Stimulated activated CD8-positive, alpha-beta memory T cell treated with anti-CD3 and anti-CD28 coated beads, Interleukin-12 subunit alpha, Interleukin-12 subunit beta, amount 100 ng/mL, for 1 hour (primary cell): ENCODE data around the gene ANKRD13B.

Experiments used
- DNase-seq: peaks from one replicate; pipeline ENCODE4 v3.0.0-alpha.2; 2020; ENCODE audit warnings: low read depth

The ANKRD13B gene

GRCh38 chr17:29568331-29569244 is 24.3 kb upstream of the ANKRD13B start, which contains the start of gene TP53I13:
TSS of gene TP53I13 (plus strand) at chr17:29568701. CDS start at chr17:29568759, 58 bp downstream.
- DNase-seq: peak; percentile 88

GRCh38 chr17:29569245-29569950 is 23.5 kb upstream of the ANKRD13B start:
- no peak for DNase-seq

- no peak for DNase-seq
Measured at GRCh38 chr17:29570521-29570920, 22.4 kb upstream of the ANKRD13B start.

DNA sequence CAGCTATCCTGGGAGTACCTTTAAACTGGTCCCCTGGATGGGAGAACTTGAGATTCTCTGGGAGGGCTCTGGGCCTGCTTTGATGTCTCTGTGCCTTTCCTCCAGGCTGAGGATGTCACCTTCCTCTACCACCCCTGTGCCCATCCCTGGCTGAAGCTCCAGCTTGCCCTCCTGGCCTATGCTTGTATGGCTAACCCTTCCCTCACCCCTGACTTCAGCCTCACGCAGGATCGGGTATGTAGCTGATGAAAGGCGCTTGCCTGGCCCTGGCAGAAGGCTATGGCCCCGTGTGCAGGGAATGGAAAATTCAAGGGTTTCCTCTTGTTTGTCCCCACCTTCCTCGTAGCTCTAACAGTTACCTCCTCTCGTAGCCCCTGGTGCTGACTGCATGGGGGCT is 21.4 kb upstream of the ANKRD13B start:
- DNase-seq: no peak

- DNase-seq: no peak
Measured at GRCh38 chr17:29571883-29572681, 20.9 kb upstream of the ANKRD13B start.

DNA sequence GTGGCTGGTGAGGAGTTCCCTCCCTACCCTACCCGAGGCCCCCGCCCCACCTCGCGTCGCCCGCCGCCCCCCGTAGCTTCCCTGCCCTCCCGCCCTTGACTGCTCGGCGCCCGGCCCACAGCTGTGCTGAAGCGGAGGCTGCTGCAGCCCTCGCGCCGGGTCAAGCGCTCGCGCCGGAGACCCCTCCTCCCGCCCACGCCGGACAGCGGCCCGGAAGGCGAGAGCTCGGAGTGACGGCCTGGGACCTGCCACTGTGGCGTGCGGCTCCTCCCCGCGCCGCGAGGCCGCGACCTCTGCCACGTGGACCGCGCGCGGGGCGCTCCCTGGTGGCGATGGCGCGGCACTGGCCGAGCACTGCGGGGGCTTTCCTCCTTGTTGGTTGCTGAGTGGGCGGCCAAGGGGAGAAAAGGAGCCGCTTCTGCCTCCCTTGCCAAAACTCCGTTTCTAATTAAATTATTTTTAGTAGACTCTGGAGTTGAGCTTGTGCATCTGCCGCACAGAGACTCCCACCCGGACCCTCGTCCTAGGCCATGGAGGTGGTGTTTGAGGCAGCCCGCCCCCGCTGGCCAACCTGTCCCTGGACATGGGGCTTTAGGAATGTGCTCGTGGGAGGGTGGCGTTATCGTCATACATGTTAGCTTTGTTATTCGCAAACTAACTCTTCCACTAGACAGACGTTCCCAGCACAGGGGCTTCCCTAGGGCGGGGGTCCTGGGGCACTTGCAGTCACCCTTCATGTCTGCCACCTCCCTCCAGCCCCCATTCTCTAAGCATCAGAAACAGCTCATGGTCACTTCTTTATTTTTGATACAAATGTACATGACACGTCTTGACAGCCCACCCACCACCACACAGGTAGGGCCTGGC is 20.0 kb upstream of the ANKRD13B start:
- DNase-seq: peak; percentile 30

DNA sequence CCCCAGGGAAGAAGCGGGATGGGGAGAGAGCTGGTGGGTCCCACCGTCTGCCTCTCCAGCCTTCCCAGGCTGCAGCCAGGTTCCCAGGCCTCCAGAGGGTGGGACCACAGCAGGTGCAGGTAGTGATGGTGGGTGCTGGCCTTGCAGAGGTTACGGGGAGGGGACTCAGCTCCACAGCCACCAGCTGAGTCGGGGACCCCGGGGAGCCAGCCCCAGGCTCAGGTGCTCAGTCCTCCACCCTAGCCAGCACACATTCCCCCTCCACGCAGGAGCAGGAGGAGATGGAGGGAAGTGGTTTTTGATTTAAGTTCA is 19.4 kb upstream of the ANKRD13B start:
- no peak for DNase-seq

DNA sequence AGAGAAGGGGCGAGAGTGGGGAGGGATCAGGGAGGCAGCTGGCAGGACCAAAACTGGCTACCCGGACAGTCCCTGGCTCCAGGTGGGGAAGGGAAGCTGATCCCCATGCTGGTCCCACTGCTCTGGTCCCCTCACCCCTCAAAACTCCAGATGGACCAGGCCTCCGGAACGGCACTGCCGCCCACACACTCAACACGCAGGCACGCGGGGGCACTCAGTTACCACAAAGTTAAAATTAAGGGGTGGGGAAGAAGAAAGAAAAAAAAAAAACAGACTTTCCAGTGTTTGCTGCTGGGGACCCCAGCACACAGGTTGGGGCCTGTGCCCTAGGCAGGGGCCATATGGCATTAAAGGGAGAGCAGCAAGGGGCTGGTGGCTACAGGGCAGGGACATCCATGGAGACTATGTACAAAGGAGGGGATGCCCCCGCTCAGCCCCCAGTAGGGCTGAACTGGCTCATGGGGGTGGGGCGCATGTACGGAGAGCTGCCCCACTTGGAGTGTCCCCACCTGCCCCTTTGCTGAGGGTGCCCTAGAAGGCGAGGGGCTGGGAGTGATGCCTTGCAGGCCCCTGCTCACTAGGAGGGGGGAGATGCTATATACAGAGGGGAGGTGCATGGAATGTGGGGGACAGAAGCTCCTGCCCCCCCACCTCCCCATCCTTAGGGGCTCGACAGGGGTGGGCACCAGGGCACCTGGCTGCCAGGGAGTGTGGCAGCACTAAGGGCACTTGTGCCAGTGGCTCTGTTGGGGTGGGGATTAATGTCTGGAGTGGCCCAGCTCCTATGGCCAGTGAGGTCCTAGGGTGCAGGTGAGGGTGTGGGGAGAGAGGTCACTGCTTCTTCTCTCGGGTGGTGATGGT is 18.8 kb upstream of the ANKRD13B start:
- no peak for DNase-seq

DNA sequence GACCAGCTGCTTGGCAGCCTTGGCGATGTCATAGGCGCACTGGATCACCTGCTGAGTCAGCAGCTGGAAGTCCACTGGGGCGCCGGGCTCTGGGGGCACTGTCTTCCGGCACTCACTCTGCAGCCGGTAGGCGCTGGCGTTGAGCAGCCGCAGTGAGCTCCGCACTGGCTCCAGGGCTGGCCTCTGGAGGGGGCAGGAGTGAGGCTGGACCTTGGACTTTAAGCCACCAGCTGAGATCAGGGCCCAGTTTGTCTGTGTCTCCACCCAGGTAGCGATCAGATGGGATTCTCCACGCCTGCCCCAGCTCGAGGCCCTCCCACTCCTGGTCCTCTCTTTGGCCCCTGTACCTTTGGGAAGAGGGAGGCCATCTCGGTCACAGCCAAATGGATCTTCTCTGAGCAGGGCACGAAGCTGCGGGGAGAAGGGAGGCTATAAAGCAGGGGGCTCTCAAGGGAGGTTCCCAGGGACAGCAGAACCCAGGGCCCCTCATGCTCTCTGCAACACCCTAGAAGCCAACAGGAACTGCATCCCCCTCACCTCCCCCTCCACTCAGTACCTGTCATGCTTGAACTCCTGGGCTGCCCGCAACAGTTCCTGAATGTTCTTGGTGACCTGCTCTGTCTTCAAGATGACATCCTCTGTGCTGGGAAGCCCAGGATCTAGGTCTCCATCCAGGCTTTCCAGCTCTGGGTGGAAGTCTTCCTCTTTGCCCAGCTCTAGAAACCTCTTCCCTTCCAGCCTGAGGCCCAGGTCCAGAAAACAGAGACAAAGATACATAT is 18.0 kb upstream of the ANKRD13B start:
- no peak for DNase-seq

- DNase-seq: no peak
Measured at GRCh38 chr17:29575511-29576213, 17.3 kb upstream of the ANKRD13B start.

- DNase-seq: no peak
Measured at GRCh38 chr17:29576214-29577000, 16.5 kb upstream of the ANKRD13B start.

DNA sequence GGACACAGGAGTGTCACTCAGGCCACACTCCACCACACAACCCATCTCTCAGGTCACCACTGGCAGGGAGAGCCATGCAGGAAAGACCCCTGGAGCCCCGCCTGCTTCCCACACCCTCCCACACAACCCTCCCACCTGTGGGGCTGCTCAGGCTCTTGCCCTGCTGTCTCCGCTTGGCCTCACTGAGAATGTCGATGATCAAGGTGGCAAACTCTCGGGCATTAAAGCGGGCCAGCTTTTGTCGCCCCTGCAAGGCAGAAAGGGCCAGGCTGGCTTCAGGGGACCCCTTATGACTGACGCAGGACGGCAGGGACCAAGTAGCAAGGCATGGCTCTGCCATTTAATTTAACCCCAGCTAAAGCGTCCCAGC is 15.9 kb upstream of the ANKRD13B start:
- DNase-seq: no peak

DNA sequence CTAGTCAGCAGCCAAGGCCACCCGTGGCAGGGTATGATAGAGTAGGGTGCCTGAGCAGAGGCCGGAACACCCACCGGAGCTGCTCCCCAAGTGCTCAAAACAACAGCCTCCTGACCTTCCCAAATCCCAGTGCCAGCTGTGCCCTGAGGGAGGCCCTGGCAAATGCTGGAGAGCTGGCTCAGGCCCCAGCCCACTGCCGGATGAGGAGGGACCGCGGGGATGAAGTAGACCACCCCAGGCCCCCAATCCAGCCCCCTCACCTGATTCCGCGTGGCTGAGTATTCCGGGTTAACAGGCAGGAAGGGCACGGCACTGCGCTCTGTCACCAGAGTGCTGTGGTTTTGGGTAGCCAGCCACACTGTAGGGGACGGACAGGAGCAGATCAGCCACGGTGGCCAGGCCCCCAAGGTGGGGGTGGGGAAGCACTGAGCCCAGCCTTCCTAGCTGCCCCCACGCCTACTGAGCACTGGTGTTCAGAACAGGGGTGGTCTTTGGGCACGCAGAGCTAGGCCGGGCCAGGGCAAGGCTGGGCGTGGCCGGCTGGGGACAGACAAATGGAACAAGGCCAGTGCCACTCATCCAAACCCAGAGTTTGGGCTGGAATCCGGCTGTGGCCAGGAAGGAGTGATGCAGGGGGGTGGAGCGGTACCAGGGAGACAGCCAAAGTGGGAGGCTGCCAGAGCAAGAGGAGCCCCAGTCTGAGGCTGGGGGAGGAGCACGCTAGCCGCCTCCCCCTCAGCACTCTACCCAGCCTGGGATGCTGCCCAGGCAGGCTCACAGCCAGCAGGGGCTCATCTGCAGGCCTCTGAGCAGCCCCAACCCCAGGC is 15.3 kb upstream of the ANKRD13B start:
- no peak for DNase-seq

DNA sequence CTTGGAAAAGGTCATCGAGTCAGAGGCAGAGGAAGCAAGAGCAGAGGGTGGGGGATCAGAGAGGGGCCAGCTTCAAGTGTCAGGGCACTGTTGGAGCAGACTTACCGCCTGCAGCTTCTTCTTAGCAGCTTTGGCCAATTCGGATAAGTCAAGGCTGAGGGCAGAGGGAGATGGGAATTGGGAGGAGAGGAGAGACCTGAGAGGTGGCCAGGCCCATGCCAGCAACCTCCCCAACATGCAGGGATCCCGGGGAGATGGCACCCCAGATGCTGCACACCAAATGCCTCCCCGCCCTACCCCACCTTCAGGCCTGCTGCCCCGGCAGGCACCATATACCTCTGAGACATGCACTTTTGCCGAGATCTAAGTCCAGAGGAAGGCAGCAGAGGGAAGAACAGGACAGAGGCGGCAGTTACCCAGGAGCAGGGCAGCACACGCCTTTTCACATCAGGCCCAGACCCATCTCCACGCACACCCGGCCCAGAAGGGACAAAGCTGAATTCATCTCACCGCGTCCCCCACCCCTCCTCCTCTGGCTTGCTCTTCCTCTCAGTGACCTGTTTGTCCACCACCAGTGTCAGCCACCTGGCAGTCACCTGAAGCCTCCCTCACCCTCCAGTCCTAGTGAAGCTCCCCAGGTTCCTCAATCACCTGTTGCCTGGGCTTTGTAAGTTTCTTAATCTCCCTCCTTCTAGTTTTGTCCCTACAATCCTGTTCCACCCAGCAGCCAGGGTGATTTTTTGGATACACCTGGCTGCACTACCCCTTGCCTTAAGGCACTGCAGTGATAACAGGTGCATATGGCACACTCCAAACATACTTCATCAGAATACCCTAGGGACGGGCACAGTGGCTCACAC is 14.1 kb upstream of the ANKRD13B start:
- DNase-seq: no peak

- peak; percentile 81 for DNase-seq
Measured at GRCh38 chr17:29579866-29580771, 12.8 kb upstream of the ANKRD13B start.
